ENCODE measurements around the gene TPK1. TPM values are rescaled to one million over a fixed set of nuclear protein-coding genes. Genes with fewer than 3 reads are reported as not detected.
"Not testable (repeated sequence)": the region's sequence is repeated elsewhere in the genome, so short reads cannot be mapped to it uniquely, and the experiment has no call there.

TPK1 gene
- total RNA-seq, 1 donor from 2014 or later, result 4.0 TPM

GRCh38 chr7:144785521-144785920 lies 50.3 kb downstream of the TPK1 start:
- no peaks in the 10 kb centered on the region for H3K36me3 Mint-ChIP-seq (ENCODE audit: low read depth)

DNA sequence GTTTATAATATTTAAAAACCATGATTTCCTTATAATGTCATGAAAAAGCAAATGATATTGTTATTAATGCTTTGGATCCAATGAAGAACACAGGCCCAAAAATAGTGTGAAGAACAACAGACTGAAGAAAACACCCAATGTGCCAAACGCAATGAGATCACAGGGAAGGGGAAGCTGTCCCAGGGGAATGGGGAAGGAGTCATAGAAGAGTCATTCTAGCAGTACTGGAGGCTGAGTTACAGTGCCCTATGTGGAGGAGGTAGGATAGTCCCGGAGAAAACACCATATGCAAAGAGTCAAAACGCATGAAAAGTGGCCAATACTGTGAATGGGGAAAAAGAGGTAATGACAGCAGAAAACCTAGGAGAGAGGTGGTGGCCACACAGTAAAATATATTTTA lies 50.9 kb downstream of the TPK1 start:
- no peak overlapping the region for H3K27ac Mint-ChIP-seq (ENCODE audit: unreplicated experiment)
- H3K4me3 Mint-ChIP-seq, result no peak overlapping the region
- peaks cover 3% of the 10 kb centered on the region for H3K4me1 Mint-ChIP-seq
- DNase-seq (ENCODE audit: low read depth, low spot score), result no peak
- no peaks in the 10 kb centered on the region for H3K9me3 Mint-ChIP-seq
- H3K36me3 Mint-ChIP-seq (ENCODE audit: low read depth), result no peaks in the 10 kb centered on the region
- TF ChIP-seq CTCF (conservative IDR thresholded peaks at IDR 0.05), result no peak
- no peaks in the 10 kb centered on the region for H3K27me3 Mint-ChIP-seq (ENCODE audit: low read depth)

More at GRCh38 chr7:144785521-144785920, 50.3 kb downstream of the TPK1 start:
- Mint-ChIP-seq H3K4me1 (peaks cover 3% of the 10 kb centered on the region), H3K27ac (ENCODE audit: unreplicated experiment) (no peak overlapping the region), H3K4me3 (no peak overlapping the region), H3K9me3 (no peaks in the 10 kb centered on the region), H3K27me3 (ENCODE audit: low read depth) (no peaks in the 10 kb centered on the region)
- DNase-seq (ENCODE audit: low read depth, low spot score), result no peak
- no peak for TF ChIP-seq CTCF (conservative IDR thresholded peaks at IDR 0.05)

DNA sequence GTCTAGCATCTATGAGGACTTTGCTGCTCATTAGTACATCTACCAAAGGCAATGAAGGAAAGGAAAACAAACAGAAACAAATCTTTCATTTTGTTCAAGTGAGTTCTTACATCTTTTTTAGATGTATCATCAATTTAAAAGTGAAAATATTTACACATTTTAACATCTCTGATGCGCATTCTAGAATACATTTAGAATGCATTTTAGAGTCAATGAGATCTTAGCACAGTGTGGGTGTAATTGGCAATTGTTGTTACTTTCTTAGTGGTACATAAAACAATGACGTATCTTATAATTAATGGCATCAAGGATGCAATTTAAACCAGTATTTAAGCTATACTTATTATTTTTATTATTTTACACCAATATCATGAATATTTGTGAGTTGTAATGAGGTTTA lies 51.4 kb downstream of the TPK1 start:
- Mint-ChIP-seq H3K9me3 (no peaks in the 10 kb centered on the region), H3K4me3 (no peak overlapping the region), H3K27ac (ENCODE audit: unreplicated experiment) (no peak overlapping the region), H3K4me1 (peaks cover 3% of the 10 kb centered on the region), H3K27me3 (ENCODE audit: low read depth) (no peaks in the 10 kb centered on the region), H3K36me3 (ENCODE audit: low read depth) (no peaks in the 10 kb centered on the region)
- TF ChIP-seq CTCF (conservative IDR thresholded peaks at IDR 0.05), result no peak
- DNase-seq (ENCODE audit: low read depth, low spot score), result no peak

DNA sequence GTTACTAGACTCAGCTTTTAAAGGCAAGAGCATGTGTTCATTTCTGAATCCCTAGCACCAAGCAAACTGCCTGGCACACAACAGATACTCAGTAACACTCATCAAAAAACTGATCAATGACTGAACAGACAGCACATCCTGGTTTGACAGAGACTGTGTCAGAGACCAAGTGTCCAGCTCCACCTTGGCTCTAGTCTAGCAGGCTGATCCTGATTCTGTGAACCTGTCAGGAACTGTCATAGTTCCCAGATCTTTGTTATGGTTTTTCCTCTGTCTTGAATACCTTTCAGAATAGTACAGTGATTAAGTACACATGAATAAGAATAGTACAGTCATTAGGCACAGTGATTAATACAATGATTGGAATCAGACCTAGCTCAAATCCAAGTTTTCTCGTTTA lies 53.0 kb downstream of the TPK1 start:
- Mint-ChIP-seq H3K4me3 (no peak overlapping the region), H3K27ac (ENCODE audit: unreplicated experiment) (no peak overlapping the region), H3K4me1 (peaks cover 3% of the 10 kb centered on the region), H3K27me3 (ENCODE audit: low read depth) (no peaks in the 10 kb centered on the region), H3K9me3 (no peaks in the 10 kb centered on the region), H3K36me3 (ENCODE audit: low read depth) (no peaks in the 10 kb centered on the region)
- DNase-seq (ENCODE audit: low read depth, low spot score), result no peak
- no peak for TF ChIP-seq CTCF (conservative IDR thresholded peaks at IDR 0.05)

- TF ChIP-seq CTCF (conservative IDR thresholded peaks at IDR 0.05), result no peak
- no peaks in the 10 kb centered on the region for H3K36me3 Mint-ChIP-seq (ENCODE audit: low read depth)
- H3K4me1 Mint-ChIP-seq, result no peaks in the 10 kb centered on the region
- H3K27ac Mint-ChIP-seq (ENCODE audit: unreplicated experiment), result no peak overlapping the region
- H3K4me3 Mint-ChIP-seq, result no peak overlapping the region
- H3K9me3 Mint-ChIP-seq, result no peaks in the 10 kb centered on the region
- H3K27me3 Mint-ChIP-seq (ENCODE audit: low read depth), result no peaks in the 10 kb centered on the region
- no peak for DNase-seq (ENCODE audit: low read depth, low spot score)
These were observed 55.7 kb downstream of the TPK1 start for GRCh38 chr7:144780071-144780608.

- not testable (repeated sequence) for H3K4me1 Mint-ChIP-seq; H3K27ac Mint-ChIP-seq (ENCODE audit: unreplicated experiment); H3K36me3 Mint-ChIP-seq (ENCODE audit: low read depth); H3K9me3 Mint-ChIP-seq; DNase-seq (ENCODE audit: low read depth, low spot score); H3K27me3 Mint-ChIP-seq (ENCODE audit: low read depth); H3K4me3 Mint-ChIP-seq
These were observed 58.0 kb downstream of the TPK1 start for GRCh38 chr7:144777889-144778288.
